HepG2 (cell line): ENCODE data around the gene KANSL1. TPM values are rescaled to one million over a fixed set of nuclear protein-coding genes. Genes with fewer than 3 reads are reported as not detected.

Source experiments
- BRF2 ChIP-seq: sonication (generic); formaldehyde crosslinking; IDR thresholded peaks from 2 replicates; pipeline ENCODE4 v1.8.1; 2022; ENCODE audit warnings: mild to moderate bottlenecking, missing genetic modification reagents
- CAMTA2 ChIP-seq: sonication (generic); formaldehyde crosslinking; IDR thresholded peaks from 2 replicates; pipeline ENCODE4 v1.4.0; 2020; ENCODE audit warnings: mild to moderate bottlenecking, missing genetic modification reagents, borderline replicate concordance
- DMTF1 ChIP-seq: sonication (generic); formaldehyde crosslinking; IDR thresholded peaks from 2 replicates; pipeline ENCODE4 v1.4.0; 2020; ENCODE audit warnings: mild to moderate bottlenecking, missing genetic modification reagents
- ELK4 ChIP-seq: sonication (generic); formaldehyde crosslinking; IDR thresholded peaks from 2 replicates; pipeline ENCODE4 v1.9.0; 2021; ENCODE audit warnings: missing genetic modification reagents, borderline replicate concordance
- FOXO1 ChIP-seq: sonication (generic); formaldehyde crosslinking; IDR thresholded peaks from 2 replicates; pipeline ENCODE4 v1.4.0; 2020; ENCODE audit warnings: missing genetic modification reagents
- GTF3A ChIP-seq: sonication (generic); formaldehyde crosslinking; conservative IDR thresholded peaks from 2 replicates; pipeline ENCODE4 v1.4.0; 2020; ENCODE audit warnings: mild to moderate bottlenecking, missing genetic modification reagents
- HNF4G ChIP-seq, 2 experiments: sonication (generic) in 1 of 2; formaldehyde crosslinking in 1 of 2; IDR thresholded peaks; 2 replicates each; pipeline versions ENCODE4 v1.4.0 to v1.6.1; 2011 to 2020; ENCODE audit warnings: borderline replicate concordance in 2 of 2, low read depth in 2 of 2, mild to moderate bottlenecking in 2 of 2, low read length in 1 of 2, missing genetic modification reagents in 1 of 2, moderate library complexity in 1 of 2
- HNRNPL ChIP-seq: fragments of 200-400 bp; formaldehyde crosslinking; IDR thresholded peaks from 2 replicates; pipeline ENCODE4 v1.6.1; 2017; ENCODE audit warnings: mild to moderate bottlenecking, low read depth, low read length
- MNT ChIP-seq: fragments of 450-650 bp; IDR thresholded peaks from 2 replicates; pipeline ENCODE4 v1.6.1; 2016
- NCOA2 ChIP-seq: sonication (generic); formaldehyde crosslinking; IDR thresholded peaks from 2 replicates; pipeline ENCODE4 v1.8.0; 2022; ENCODE audit warnings: inconsistent platforms
- NFIB ChIP-seq: sonication (generic); formaldehyde crosslinking; IDR thresholded peaks from 2 replicates; pipeline ENCODE4 v1.9.0; 2021; ENCODE audit warnings: missing genetic modification reagents, mild to moderate bottlenecking, borderline replicate concordance
- NR1H2 ChIP-seq: sonication (generic); formaldehyde crosslinking; IDR thresholded peaks from 2 replicates; pipeline ENCODE4 v1.8.1; 2022; ENCODE audit warnings: low read depth, missing genetic modification reagents, borderline replicate concordance
- RBFOX2 ChIP-seq: fragments of 200-400 bp; formaldehyde crosslinking; IDR thresholded peaks from 2 replicates; pipeline ENCODE4 v1.6.1; 2017; ENCODE audit warnings: low read depth, mild to moderate bottlenecking, low read length
- REXO4 ChIP-seq: sonication (generic); formaldehyde crosslinking; IDR thresholded peaks from 2 replicates; pipeline ENCODE4 v1.8.0; 2022; ENCODE audit warnings: missing genetic modification reagents, mild to moderate bottlenecking, borderline replicate concordance
- TBL1XR1 ChIP-seq: fragments of 150-350 bp; IDR thresholded peaks from 2 replicates; pipeline ENCODE4 v1.6.1; 2014; ENCODE audit warnings: borderline replicate concordance, low read length; ENCODE audit not compliant: partially characterized antibody
- ZFP36L2 ChIP-seq: sonication (generic); formaldehyde crosslinking; IDR thresholded peaks from 2 replicates; pipeline ENCODE4 v1.4.0; 2020; ENCODE audit warnings: missing genetic modification reagents
- ZNF160 ChIP-seq: sonication (generic); formaldehyde crosslinking; IDR thresholded peaks from 2 replicates; pipeline ENCODE4 v1.8.0; 2022; ENCODE audit warnings: mild to moderate bottlenecking, inconsistent platforms, missing genetic modification reagents
- ZNF260 ChIP-seq: sonication (generic); formaldehyde crosslinking; IDR thresholded peaks from 2 replicates; pipeline ENCODE4 v1.4.0; 2020; ENCODE audit warnings: missing genetic modification reagents, low read depth, mild to moderate bottlenecking, borderline replicate concordance
- ZNF432 ChIP-seq: sonication (generic); formaldehyde crosslinking; IDR thresholded peaks from 2 replicates; pipeline ENCODE4 v1.5.0; 2020; ENCODE audit warnings: missing genetic modification reagents, mild to moderate bottlenecking, borderline replicate concordance
- ZNF460 ChIP-seq: sonication (generic); formaldehyde crosslinking; IDR thresholded peaks from 2 replicates; pipeline ENCODE4 v1.5.1; 2020; ENCODE audit warnings: missing genetic modification reagents, mild to moderate bottlenecking, borderline replicate concordance
- ZNF746 ChIP-seq: sonication (generic); formaldehyde crosslinking; IDR thresholded peaks from 2 replicates; pipeline ENCODE4 v1.8.0; 2022; ENCODE audit warnings: mild to moderate bottlenecking, missing genetic modification reagents
- polyA plus RNA-seq, 8 experiments: library from polyadenylated mRNA; depleted of rRNA in 3 of 8; stranded (reverse) in 7 of 8; unstranded in 1 of 8; fragments of >200 nt; fragmentation: Illumina TruSeq in 4 of 8; extraction: Trizol in 4 of 8; gene quantifications; 2 replicates each; pipeline versions ENCODE4 v1.2.1 to v1.2.3, GENCODE V29; 2011 to 2016; ENCODE audit warnings: low read depth in 4 of 8, missing spikeins in 1 of 8, mixed read lengths in 1 of 8; ENCODE audit not compliant: insufficient read depth in 1 of 8
- total RNA-seq, 5 experiments: library from RNA; depleted of rRNA; stranded (reverse); fragments of >200 nt; fragmentation: Illumina TruSeq; extraction: Trizol; gene quantifications; 2 replicates each; pipeline ENCODE4 v1.2.3, GENCODE V29; 2016; ENCODE audit warnings: low read depth in 1 of 5

KANSL1 gene
- total and polyA plus RNA-seq, 2 of the 13 experiments (the other 11 are each of a cell fraction or from before 2014, with no cell fraction given): 24.0 to 59.6 TPM

GRCh38 chr17:46192439-46193150 is 634 bp downstream of the KANSL1 start (continued):
- TF ChIP-seq HNF4G (IDR thresholded peaks at IDR 0.05; ENCODE audit: borderline replicate concordance, low read depth, low read length): no peak
- no peak for TF ChIP-seq HNF4G (CRISPR knock-in tag; IDR thresholded peaks at IDR 0.05; ENCODE audit: borderline replicate concordance, low read depth)
- no peak for TF ChIP-seq ZNF460 (CRISPR knock-in tag)
- TF ChIP-seq FOXO1 (CRISPR knock-in tag): no peak
- TF ChIP-seq BRF2 (CRISPR knock-in tag): no peak
- TF ChIP-seq HNRNPL: no peak
- TF ChIP-seq DMTF1 (CRISPR knock-in tag): no peak
- TF ChIP-seq CAMTA2 (CRISPR knock-in tag): no peak
- no peak for TF ChIP-seq NCOA2 (CRISPR knock-in tag)
- TF ChIP-seq NFIB (CRISPR knock-in tag): no peak
- TF ChIP-seq ELK4 (CRISPR knock-in tag): no peak
- TF ChIP-seq GTF3A (CRISPR knock-in tag): no peak
- no peak for TF ChIP-seq ZNF746
- TF ChIP-seq ZFP36L2 (CRISPR knock-in tag): no peak
- TF ChIP-seq MNT: no peak
- TF ChIP-seq REXO4 (CRISPR knock-in tag): no peak
- no peak for TF ChIP-seq NR1H2 (CRISPR knock-in tag)
- peak; percentile 23; the same call in 1 of the 2 replicates for TF ChIP-seq RBFOX2
- no peak for TF ChIP-seq ZNF432 (CRISPR knock-in tag)
- TF ChIP-seq TBL1XR1: no peak
- TF ChIP-seq ZNF260 (CRISPR knock-in tag): no peak
- no peak for TF ChIP-seq ZNF160 (CRISPR knock-in tag)
